BJ (cell line): ENCODE data around the gene EMX2. TPM values are rescaled to one million over a fixed set of nuclear protein-coding genes. Genes with fewer than 3 reads are reported as not detected.

ENCODE experiments used
- CTCF ChIA-PET: fragments of 350-600 bp; formaldehyde crosslinking; extraction: SDS; loops from one replicate; lab custom pipeline; 2021; ENCODE audit warnings: antibody characterized with exemption, inconsistent platforms; lab: Yijun Ruan, JAX
- POLR2A ChIA-PET: fragments of 300-600 bp; sonication (Branson Sonifier 250); formaldehyde crosslinking; extraction: SDS; loops from one replicate; lab custom pipeline; 2021; ENCODE audit warnings: antibody characterized with exemption; lab: Charles Lee
- DNase-seq: peaks from one replicate; pipeline ENCODE4 v3.0.0-alpha.2; 2011; ENCODE audit warnings: low read depth
- H3K27me3 ChIP-seq: 2 replicates; pipeline ENCODE4 v1.6.0; 2011; ENCODE audit warnings: low read length; ENCODE audit not compliant: control insufficient read depth, insufficient read depth
- H3K36me3 ChIP-seq: 2 replicates; pipeline ENCODE4 v1.5.1; 2011; ENCODE audit warnings: low read length; ENCODE audit not compliant: control insufficient read depth, insufficient read depth
- H3K4me3 ChIP-seq: 2 replicates; pipeline ENCODE4 v1.5.1; 2011; ENCODE audit warnings: low read depth, mild to moderate bottlenecking, control low read depth, low read length
- CTCF ChIP-seq: IDR thresholded peaks from 2 replicates; pipeline ENCODE4 v1.5.1; 2011; ENCODE audit warnings: low read depth, mild to moderate bottlenecking, control low read depth, inconsistent platforms, low read length, moderate library complexity; ENCODE audit not compliant: insufficient read depth
- polyA plus RNA-seq: library from polyadenylated mRNA; depleted of rRNA; stranded (reverse); fragments of >200 nt; gene quantifications from 2 replicates; pipeline ENCODE4 v1.2.3, GENCODE V29; 2011

Gene EMX2
- polyA plus RNA-seq, 1 experiment = 0.31 TPM

DNA sequence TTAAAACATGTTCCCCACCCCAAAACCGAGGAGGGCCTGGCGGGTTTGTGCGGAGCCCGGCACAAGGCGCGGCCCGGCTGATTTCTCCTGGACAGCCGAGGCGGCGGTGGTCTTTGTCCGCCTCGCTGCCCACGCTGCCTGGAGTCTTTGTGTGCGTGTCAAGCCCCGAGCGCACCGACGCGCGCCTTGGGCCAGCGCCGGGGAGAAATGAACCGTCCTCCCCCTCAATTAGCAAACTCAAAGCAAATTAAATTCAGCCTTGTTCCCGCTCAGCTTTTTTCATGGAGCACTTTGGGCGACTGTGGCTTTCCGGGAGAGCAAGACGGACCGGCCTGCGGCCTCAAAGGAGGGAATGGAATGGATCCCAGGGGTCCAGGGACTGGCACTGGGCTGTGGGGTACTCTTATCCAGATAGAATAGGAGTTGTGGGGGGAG, 4.1 kb downstream of the EMX2 start:
- no peak for DNase-seq
- Histone ChIP-seq H3K27me3 (peaks cover 35% of the 10 kb centered on the region), H3K4me3 (no peak overlapping the region), H3K36me3 (no peaks in the 10 kb centered on the region)
- no peak for TF ChIP-seq CTCF
- ChIA-PET CTCF (interaction anchor here (0.6 to 1.6 kb wide), 3 partner anchors 9 to 209 kb away, joined by 3 to 7 read pairs (median 4); no protein-coding TSS in a partner anchor), POLR2A (no interaction called here)

- H3K36me3 ChIP-seq = no peaks in the 10 kb centered on the region
- no peak overlapping the region for H3K4me3 ChIP-seq
- no peak for TF ChIP-seq CTCF
- ChIA-PET CTCF (interaction anchor here (0.6 to 1.6 kb wide), 2 partner anchors 9 to 210 kb away, joined by 3 to 7 read pairs; no protein-coding TSS in a partner anchor), POLR2A (interaction anchor here (0.6 kb wide), 1 partner anchor 609 kb away, joined by 3 read pairs; no protein-coding TSS in a partner anchor)
- H3K27me3 ChIP-seq = peaks cover 37% of the 10 kb centered on the region
- DNase-seq = no peak
These were observed 4.6 kb downstream of the EMX2 start for GRCh38 chr10:117547016-117547715.

- ChIA-PET CTCF (interaction anchor here (1.6 kb wide), 1 partner anchor 10 kb away, joined by 7 read pairs; no protein-coding TSS in a partner anchor), POLR2A (interaction anchor here (0.6 kb wide), 1 partner anchor 608 kb away, joined by 3 read pairs; no protein-coding TSS in a partner anchor)
- Histone ChIP-seq H3K4me3 (no peak overlapping the region), H3K27me3 (peaks cover 40% of the 10 kb centered on the region), H3K36me3 (no peaks in the 10 kb centered on the region)
- DNase-seq = no peak
- no peak for TF ChIP-seq CTCF
These were observed 5.4 kb downstream of the EMX2 start for GRCh38 chr10:117547716-117548668.

DNA sequence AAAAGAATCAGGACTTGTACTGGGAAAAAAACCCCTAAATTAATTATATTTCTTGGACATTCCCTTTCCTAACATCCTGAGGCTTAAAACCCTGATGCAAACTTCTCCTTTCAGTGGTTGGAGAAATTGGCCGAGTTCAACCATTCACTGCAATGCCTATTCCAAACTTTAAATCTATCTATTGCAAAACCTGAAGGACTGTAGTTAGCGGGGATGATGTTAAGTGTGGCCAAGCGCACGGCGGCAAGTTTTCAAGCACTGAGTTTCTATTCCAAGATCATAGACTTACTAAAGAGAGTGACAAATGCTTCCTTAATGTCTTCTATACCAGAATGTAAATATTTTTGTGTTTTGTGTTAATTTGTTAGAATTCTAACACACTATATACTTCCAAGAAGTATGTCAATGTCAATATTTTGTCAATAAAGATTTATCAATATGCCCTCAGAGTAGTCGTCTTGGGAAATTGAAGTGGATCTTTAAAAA, 6.6 kb downstream of the EMX2 start:
- Histone ChIP-seq H3K36me3 (no peaks in the 10 kb centered on the region), H3K4me3 (no peak overlapping the region), H3K27me3 (peaks cover 39% of the 10 kb centered on the region)
- POLR2A ChIA-PET = interaction anchor here (0.6 kb wide), 1 partner anchor 26 kb away, joined by 3 read pairs; no protein-coding TSS in a partner anchor
- CTCF ChIA-PET = no interaction called here
- no peak for DNase-seq
- no peak for TF ChIP-seq CTCF
